Metanephros (tissue), 2 donors: ENCODE results near the gene SMIM1. TPM values are rescaled to one million over a fixed set of nuclear protein-coding genes. Genes with fewer than 3 reads are reported as not detected.

ENCODE experiments used
- small RNA-seq: library from RNA; depleted of rRNA; stranded (forward); fragments of <200 nt; gene quantifications from one replicate; pipeline ENCODE3, GENCODE V24; 2014; ENCODE audit warnings: low replicate concordance
- total RNA-seq: library from RNA; depleted of rRNA; stranded (reverse); fragments of >200 nt; gene quantifications from one replicate; pipeline ENCODE4 v1.2.3, GENCODE V29; 2014

SMIM1 gene, protein sequence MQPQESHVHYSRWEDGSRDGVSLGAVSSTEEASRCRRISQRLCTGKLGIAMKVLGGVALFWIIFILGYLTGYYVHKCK
- total RNA-seq = 12.1 TPM

DNA sequence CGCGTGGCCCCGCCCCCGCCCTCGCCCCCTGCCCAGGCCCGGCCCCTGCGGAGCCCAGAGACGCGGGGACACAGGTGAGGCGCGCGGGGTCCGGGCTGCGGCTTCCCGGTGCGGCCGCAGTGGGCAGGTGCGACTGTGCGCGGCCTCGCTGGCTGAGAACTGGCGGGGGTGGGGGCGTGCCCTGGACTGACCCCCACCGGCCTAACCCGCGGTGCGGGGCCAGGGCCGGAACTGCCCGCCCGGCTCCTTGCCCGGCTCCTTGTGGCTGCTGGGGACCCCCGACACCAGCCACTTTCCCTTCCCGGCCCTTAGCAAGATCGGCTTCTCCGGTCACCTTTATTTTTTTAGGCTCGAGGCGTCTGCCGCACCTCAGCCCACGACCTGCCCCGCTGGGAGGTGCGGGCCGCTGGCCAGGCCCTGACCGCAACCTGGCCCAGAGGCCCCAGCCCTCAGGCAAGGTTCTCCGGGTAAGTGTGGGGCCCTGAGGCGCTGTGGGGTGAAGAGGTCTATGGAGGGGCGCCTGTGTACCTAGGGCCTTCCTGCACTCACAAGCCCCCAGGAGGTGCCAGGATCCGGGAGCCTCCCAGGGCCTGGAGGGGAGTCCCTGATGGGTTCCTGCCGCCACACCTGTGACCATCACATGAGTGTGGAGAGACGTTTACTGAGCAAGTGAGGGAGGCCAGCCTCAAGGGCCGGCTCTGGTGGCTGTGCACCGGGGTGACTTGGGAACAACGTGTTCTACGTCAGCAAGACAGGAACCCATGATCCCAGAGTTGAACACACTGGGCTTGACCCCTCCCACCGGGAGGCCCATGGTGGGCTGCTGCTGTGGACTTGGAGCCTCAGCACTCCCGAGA is at the start of gene SMIM1:
SMIM1 (plus strand) TSS at position 35 of the 857 bp plus-strand sequence. CDS start 2,625 bp downstream, outside the sequence.

DNA sequence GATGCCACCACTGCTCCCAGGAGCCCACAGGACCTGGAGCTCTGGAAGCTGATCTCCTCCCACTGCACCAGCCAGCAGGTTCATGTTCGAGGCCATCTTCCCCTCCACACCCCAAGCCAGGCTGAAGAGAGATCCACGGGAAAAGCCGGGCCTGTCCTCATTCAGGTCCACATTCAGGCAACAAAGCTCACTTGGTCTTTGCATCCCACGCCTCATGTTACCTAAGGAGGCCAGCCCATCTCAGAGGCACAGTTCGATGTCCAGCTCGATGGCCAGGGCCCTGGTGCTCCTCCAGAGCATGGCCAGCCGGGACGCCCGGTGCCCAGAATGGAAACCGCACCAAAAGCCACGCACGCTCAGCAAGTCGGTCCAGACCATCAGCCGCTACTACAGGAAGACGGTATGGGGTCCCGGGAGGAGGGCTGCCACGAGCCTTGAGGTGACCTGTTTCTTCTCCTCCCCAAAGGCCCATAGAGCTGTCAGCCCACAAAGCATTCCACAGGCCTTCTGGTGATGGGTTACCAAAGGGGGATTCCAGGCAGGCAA is 20.1 kb upstream of the SMIM1 start, which contains the start of gene CCDC27:
CCDC27 (plus strand) TSS at position 51 of the 546 bp plus-strand sequence; CDS start at position 83, 32 bp downstream.

DNA sequence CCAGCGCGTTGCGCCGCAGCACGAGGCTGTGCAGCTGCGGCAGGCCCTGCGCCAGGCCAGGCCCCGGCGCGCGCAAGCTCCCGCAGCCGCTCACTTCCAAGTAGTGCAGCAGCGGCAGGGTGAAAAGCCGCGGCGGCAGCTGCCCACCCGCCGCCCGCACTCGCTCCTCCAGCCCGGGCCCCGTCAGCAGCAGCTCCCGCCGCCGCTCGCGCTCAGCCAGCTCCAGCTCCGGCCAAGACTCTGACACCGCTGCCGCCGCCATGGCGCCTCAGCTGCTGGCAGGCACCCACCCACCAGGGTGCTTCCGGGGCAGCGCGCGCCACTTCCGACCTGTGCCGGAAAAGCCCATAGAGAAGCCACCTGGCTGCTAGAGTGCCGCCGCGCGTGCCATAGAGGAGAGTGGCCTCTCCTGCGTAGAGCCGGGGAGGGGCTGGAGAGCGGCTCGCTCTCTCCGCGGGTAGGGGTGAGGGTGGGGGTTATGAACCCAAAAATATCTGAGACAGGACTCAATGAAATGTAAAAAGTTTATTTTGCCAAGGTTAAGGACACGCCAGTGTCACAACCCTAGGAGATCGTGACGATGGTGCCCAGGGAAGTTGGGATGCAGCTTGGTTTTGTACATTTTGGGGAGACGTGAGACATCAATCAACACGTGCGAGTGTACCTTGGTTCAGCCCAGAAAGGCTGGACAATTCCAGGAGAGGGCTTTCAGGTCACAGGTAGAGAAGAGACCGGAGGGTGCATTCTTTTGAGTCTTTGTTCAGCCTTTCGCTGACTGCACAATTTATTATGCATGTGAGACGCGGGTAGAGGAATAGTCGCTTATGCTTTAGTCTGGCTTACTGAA is 23.9 kb downstream of the SMIM1 start, which contains the start of gene LRRC47:
LRRC47 (minus strand) TSS at position 284 of the 847 bp plus-strand sequence; CDS start at position 262, 22 bp downstream.

Small RNAs within 50 kb of the gene (small RNA-seq; reads per million reads assigned to genes)
- gene RF02197 = not detected
- not detected for gene RN7SL574P

Other genes starting within 250 kb of the SMIM1 start
- 29.9 TPM for gene MEGF6, start 161.2 kb upstream of the SMIM1 start, total RNA-seq
- 24.5 TPM for gene TPRG1L, start 147.7 kb upstream of the SMIM1 start, total RNA-seq
- 33.3 TPM for gene WRAP73, start 122.6 kb upstream of the SMIM1 start, total RNA-seq
- 1.1 TPM for gene TP73, start 120.2 kb upstream of the SMIM1 start, total RNA-seq
- not detected for gene CCDC27, start 20.3 kb upstream of the SMIM1 start, total RNA-seq
- 38.0 TPM for gene LRRC47, start 23.7 kb downstream of the SMIM1 start, total RNA-seq
- 38.6 TPM for gene CEP104, start 84.5 kb downstream of the SMIM1 start, total RNA-seq
- gene DFFB, start 84.7 kb downstream of the SMIM1 start, total RNA-seq = 9.8 TPM
- gene C1orf174, start 127.5 kb downstream of the SMIM1 start, total RNA-seq = 23.1 TPM